Caco-2 (cell line): ENCODE data around the gene FNIP1. TPM values are rescaled to one million over a fixed set of nuclear protein-coding genes. Genes with fewer than 3 reads are reported as not detected.

ENCODE experiments used
- BruUV-seq: library from RNA; stranded (reverse); fragments of 400-500 nt; replicated peaks from 2 replicates; lab custom pipeline; 2021; lab: Mats Ljungman, UMichigan
- CTCF ChIA-PET: fragments of 300-600 bp; sonication (Branson Sonifier 250); formaldehyde crosslinking; loops from one replicate; lab custom pipeline; 2022; ENCODE audit warnings: antibody characterized with exemption; lab: Charles Lee
- POLR2A ChIA-PET: fragments of 300-600 bp; sonication (Branson Sonifier 250); formaldehyde crosslinking; loops from one replicate; lab custom pipeline; 2022; ENCODE audit warnings: antibody characterized with exemption; lab: Charles Lee
- DNase-seq, 2 experiments: peaks; one replicate each; pipeline versions ENCODE4 v3.0.0 to v3.0.0-alpha.2; 2020 to 2022
- H3K27me3 ChIP-seq: replicated peaks from 2 replicates; pipeline ENCODE4 v1.6.0; 2011; ENCODE audit warnings: low read length; ENCODE audit not compliant: control insufficient read depth, insufficient read depth
- H3K36me3 ChIP-seq: 2 replicates; pipeline ENCODE4 v1.5.1; 2011; ENCODE audit warnings: low read length; ENCODE audit not compliant: control insufficient read depth, insufficient read depth
- H3K4me1 ChIP-seq: fragments of 250-450 bp; sonication (Bioruptor Pico); 2 replicates; pipeline ENCODE4 v1.5.1; 2020; ENCODE audit warnings: mild to moderate bottlenecking
- H3K4me3 ChIP-seq: 2 replicates; pipeline ENCODE4 v1.5.1; 2011; ENCODE audit warnings: low read depth, mild to moderate bottlenecking, control low read depth, low read length
- H3K9me3 ChIP-seq: fragments of 250-450 bp; sonication (Bioruptor Pico); 2 replicates; pipeline ENCODE4 v1.5.1; 2020; ENCODE audit warnings: mild to moderate bottlenecking, moderate library complexity
- H3K27ac Mint-ChIP-seq: one replicate; pipeline ENCODE4 v1.8.0; 2022; ENCODE audit warnings: mixed read lengths; ENCODE audit not compliant: unreplicated experiment
- H3K27me3 Mint-ChIP-seq: one replicate; pipeline ENCODE4 v1.8.0; 2022; ENCODE audit warnings: mixed read lengths; ENCODE audit not compliant: insufficient read depth, unreplicated experiment
- H3K36me3 Mint-ChIP-seq: one replicate; pipeline ENCODE4 v1.8.0; 2022; ENCODE audit warnings: mild to moderate bottlenecking, mixed read lengths; ENCODE audit not compliant: insufficient read depth, unreplicated experiment
- H3K4me1 Mint-ChIP-seq: one replicate; pipeline ENCODE4 v1.8.0; 2022; ENCODE audit warnings: low read depth, mixed read lengths; ENCODE audit not compliant: unreplicated experiment
- H3K4me3 Mint-ChIP-seq: one replicate; pipeline ENCODE4 v1.8.0; 2022; ENCODE audit warnings: mild to moderate bottlenecking, moderate library complexity, mixed read lengths; ENCODE audit not compliant: unreplicated experiment
- H3K9me3 Mint-ChIP-seq: one replicate; pipeline ENCODE4 v1.8.0; 2022; ENCODE audit warnings: mixed read lengths; ENCODE audit not compliant: unreplicated experiment
- intact Hi-C: fragments of 100-400 bp; cut with micrococcal nuclease; formaldehyde crosslinking; loops from one replicate; pipeline ENCODE4 v1.10.0; 2022; ENCODE audit not compliant: unreplicated experiment
- total RNA-seq: library from RNA; stranded (reverse); gene quantifications from 2 replicates; pipeline ENCODE4 v1.2.3, GENCODE V29; 2022
- TF ChIP-seq, protein P1 (sequence below), 2 experiments: fragments of 200-600 bp in 1 of 2; IDR thresholded peaks; 1 replicate in 1 of 2; 2 replicates in 1 of 2; pipeline versions ENCODE4 v1.5.1 to v1.8.0; 2011 to 2022; ENCODE audit warnings: antibody characterized with exemption in 1 of 2, control low read depth in 1 of 2, inconsistent platforms in 1 of 2, low read depth in 1 of 2, low read length in 1 of 2, mild to moderate bottlenecking in 1 of 2, moderate library complexity in 1 of 2; ENCODE audit not compliant: insufficient read depth in 1 of 2, severe bottlenecking in 1 of 2, unreplicated experiment in 1 of 2

The FNIP1 gene
- total RNA-seq, 1 experiment from 2014 or later = 45.0 TPM

- Histone ChIP-seq H3K4me1 (peaks cover 8% of the 10 kb centered on the region), H3K9me3 (no peaks in the 10 kb centered on the region), H3K4me3 (no peak overlapping the region), H3K27me3 (no peaks in the 10 kb centered on the region), H3K36me3 (no peaks in the 10 kb centered on the region)
- Mint-ChIP-seq H3K4me3 (no peak overlapping the region), H3K36me3 (peaks cover 29% of the 10 kb centered on the region), H3K27ac (no peak overlapping the region), H3K9me3 (no peaks in the 10 kb centered on the region), H3K4me1 (peaks cover 16% of the 10 kb centered on the region), H3K27me3 (no peaks in the 10 kb centered on the region)
- ChIA-PET POLR2A (no interaction called here), CTCF (no interaction called here)
- BruUV-seq = no TSS peak
- intact Hi-C loops = no loop called here
- TF ChIP-seq, protein P1, sequence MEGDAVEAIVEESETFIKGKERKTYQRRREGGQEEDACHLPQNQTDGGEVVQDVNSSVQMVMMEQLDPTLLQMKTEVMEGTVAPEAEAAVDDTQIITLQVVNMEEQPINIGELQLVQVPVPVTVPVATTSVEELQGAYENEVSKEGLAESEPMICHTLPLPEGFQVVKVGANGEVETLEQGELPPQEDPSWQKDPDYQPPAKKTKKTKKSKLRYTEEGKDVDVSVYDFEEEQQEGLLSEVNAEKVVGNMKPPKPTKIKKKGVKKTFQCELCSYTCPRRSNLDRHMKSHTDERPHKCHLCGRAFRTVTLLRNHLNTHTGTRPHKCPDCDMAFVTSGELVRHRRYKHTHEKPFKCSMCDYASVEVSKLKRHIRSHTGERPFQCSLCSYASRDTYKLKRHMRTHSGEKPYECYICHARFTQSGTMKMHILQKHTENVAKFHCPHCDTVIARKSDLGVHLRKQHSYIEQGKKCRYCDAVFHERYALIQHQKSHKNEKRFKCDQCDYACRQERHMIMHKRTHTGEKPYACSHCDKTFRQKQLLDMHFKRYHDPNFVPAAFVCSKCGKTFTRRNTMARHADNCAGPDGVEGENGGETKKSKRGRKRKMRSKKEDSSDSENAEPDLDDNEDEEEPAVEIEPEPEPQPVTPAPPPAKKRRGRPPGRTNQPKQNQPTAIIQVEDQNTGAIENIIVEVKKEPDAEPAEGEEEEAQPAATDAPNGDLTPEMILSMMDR (IDR thresholded peaks at IDR 0.05; ENCODE audit: insufficient read depth in 1 of 2, low read depth in 1 of 2, low read length in 1 of 2, severe bottlenecking in 1 of 2, unreplicated experiment in 1 of 2) = no peak
- no peak for DNase-seq
Observed at GRCh38 chr5:131792896-131793295, 3.9 kb downstream of the FNIP1 start.

GRCh38 chr5:131791866-131792265, 5.0 kb downstream of the FNIP1 start:
- no peak overlapping the region for H3K4me3 ChIP-seq
- peaks cover 20% of the 10 kb centered on the region for H3K4me1 Mint-ChIP-seq
- intact Hi-C loops = no loop called here
- H3K27me3 ChIP-seq = no peaks in the 10 kb centered on the region
- TF ChIP-seq, protein P1 (IDR thresholded peaks at IDR 0.05; ENCODE audit: insufficient read depth in 1 of 2, low read depth in 1 of 2, low read length in 1 of 2, severe bottlenecking in 1 of 2, unreplicated experiment in 1 of 2) = no peak
- ChIA-PET CTCF (no interaction called here), POLR2A (no interaction called here)
- no peaks in the 10 kb centered on the region for H3K9me3 Mint-ChIP-seq
- peaks cover 29% of the 10 kb centered on the region for H3K36me3 Mint-ChIP-seq
- H3K27ac Mint-ChIP-seq = no peak overlapping the region
- H3K4me3 Mint-ChIP-seq = no peak overlapping the region
- no peaks in the 10 kb centered on the region for H3K36me3 ChIP-seq
- no TSS peak for BruUV-seq
- no peaks in the 10 kb centered on the region for H3K9me3 ChIP-seq
- no peaks in the 10 kb centered on the region for H3K27me3 Mint-ChIP-seq
- H3K4me1 ChIP-seq = peaks cover 17% of the 10 kb centered on the region
- DNase-seq = no peak

GRCh38 chr5:131790550-131790949, 6.3 kb downstream of the FNIP1 start:
- Mint-ChIP-seq H3K4me1 (peaks cover 20% of the 10 kb centered on the region), H3K36me3 (peaks cover 18% of the 10 kb centered on the region), H3K27me3 (no peaks in the 10 kb centered on the region), H3K27ac (no peak overlapping the region), H3K4me3 (no peak overlapping the region), H3K9me3 (no peaks in the 10 kb centered on the region)
- CTCF ChIA-PET = no interaction called here
- DNase-seq = no peak
- H3K36me3 ChIP-seq = no peaks in the 10 kb centered on the region
- H3K4me3 ChIP-seq = no peak overlapping the region
- TF ChIP-seq, protein P1 (IDR thresholded peaks at IDR 0.05; ENCODE audit: insufficient read depth in 1 of 2, low read depth in 1 of 2, low read length in 1 of 2, severe bottlenecking in 1 of 2, unreplicated experiment in 1 of 2) = no peak
- POLR2A ChIA-PET = no interaction called here
- BruUV-seq = no TSS peak
- H3K4me1 ChIP-seq = peaks cover 17% of the 10 kb centered on the region
- intact Hi-C loops = no loop called here
- no peaks in the 10 kb centered on the region for H3K9me3 ChIP-seq
- no peaks in the 10 kb centered on the region for H3K27me3 ChIP-seq
